K562 (cell line): ENCODE measurements around the gene CLIC1. TPM values are rescaled to one million over a fixed set of nuclear protein-coding genes. Genes with fewer than 3 reads are reported as not detected.
A peak's percentile ranks its signal among the peaks of the same experiment; 100 is the strongest.

Experiments used
- ARID2 ChIP-seq: fragments of 450-650 bp; IDR thresholded peaks from 2 replicates; pipeline ENCODE4 v1.6.1; 2017; ENCODE audit warnings: antibody characterized with exemption, mild to moderate bottlenecking
- CCNT2 ChIP-seq: IDR thresholded peaks from 2 replicates; pipeline ENCODE4 v1.6.1; 2011; ENCODE audit warnings: borderline replicate concordance, low read depth, mild to moderate bottlenecking, moderate library complexity, mixed read lengths, low read length; ENCODE audit not compliant: insufficient read length; ENCODE audit errors: extremely low read depth
- CHD4 ChIP-seq: fragments of 200-600 bp; sonication (generic); IDR thresholded peaks from 3 replicates; pipeline ENCODE4 v1.6.1; 2012; ENCODE audit warnings: low read depth, mild to moderate bottlenecking, mixed read lengths, low read length, inconsistent platforms; ENCODE audit not compliant: insufficient read depth, insufficient replicate concordance, poor library complexity, severe bottlenecking
- EP400 ChIP-seq: fragments of 450-650 bp; IDR thresholded peaks from 2 replicates; pipeline ENCODE4 v1.6.1; 2017; ENCODE audit warnings: antibody characterized with exemption, mild to moderate bottlenecking, moderate library complexity
- polyA plus RNA-seq, 8 experiments: library from polyadenylated mRNA; depleted of rRNA in 4 of 8; stranded (reverse) in 5 of 8; unstranded in 3 of 8; fragments of >200 nt; fragmentation: Nextera tagmentation in 2 of 8; fragmentation: Illumina TruSeq in 1 of 8; extraction: Ambion mirVana in 2 of 8; extraction: Trizol in 1 of 8; gene quantifications; 2 replicates each; pipeline versions ENCODE4 v1.2.1 to v1.2.3, GENCODE V29; 2011 to 2014; ENCODE audit warnings: inconsistent platforms in 1 of 8, missing spikeins in 1 of 8
- total RNA-seq, 7 experiments: library from RNA; depleted of rRNA in 6 of 7; stranded (reverse); fragments of >200 nt in 6 of 7; fragmentation: Illumina TruSeq in 2 of 7; extraction: Trizol in 2 of 7; gene quantifications; 2 replicates each; pipeline versions ENCODE4 v1.2.1 to v1.2.3, GENCODE V29; 2011 to 2021; ENCODE audit warnings: low replicate concordance in 1 of 7
- TF ChIP-seq, protein P1 (sequence below): fragments of 250-450 bp; sonication (Bioruptor Pico); IDR thresholded peaks from 2 replicates; pipeline ENCODE4 v1.4.0; 2020; ENCODE audit warnings: borderline replicate concordance
- TF ChIP-seq, protein P2 (sequence below): sonication (generic); formaldehyde crosslinking; IDR thresholded peaks from 2 replicates; pipeline ENCODE4 v1.8.0; 2022; ENCODE audit warnings: missing genetic modification reagents, mild to moderate bottlenecking, borderline replicate concordance
- TF ChIP-seq, protein P3 (sequence below): fragments of 450-650 bp; IDR thresholded peaks from 2 replicates; pipeline ENCODE4 v1.6.1; 2016; ENCODE audit warnings: mild to moderate bottlenecking, moderate library complexity
- TF ChIP-seq, protein P4 (sequence below): fragments of 450-650 bp; IDR thresholded peaks from 2 replicates; pipeline ENCODE4 v1.6.1; 2016; ENCODE audit warnings: antibody characterized with exemption

The CLIC1 gene
- total and polyA plus RNA-seq, 9 of the 15 experiments (the other 6 are each of a cell fraction or from before 2014, with no cell fraction given), result 1,267 to 2,419 (median 1,808) TPM

DNA sequence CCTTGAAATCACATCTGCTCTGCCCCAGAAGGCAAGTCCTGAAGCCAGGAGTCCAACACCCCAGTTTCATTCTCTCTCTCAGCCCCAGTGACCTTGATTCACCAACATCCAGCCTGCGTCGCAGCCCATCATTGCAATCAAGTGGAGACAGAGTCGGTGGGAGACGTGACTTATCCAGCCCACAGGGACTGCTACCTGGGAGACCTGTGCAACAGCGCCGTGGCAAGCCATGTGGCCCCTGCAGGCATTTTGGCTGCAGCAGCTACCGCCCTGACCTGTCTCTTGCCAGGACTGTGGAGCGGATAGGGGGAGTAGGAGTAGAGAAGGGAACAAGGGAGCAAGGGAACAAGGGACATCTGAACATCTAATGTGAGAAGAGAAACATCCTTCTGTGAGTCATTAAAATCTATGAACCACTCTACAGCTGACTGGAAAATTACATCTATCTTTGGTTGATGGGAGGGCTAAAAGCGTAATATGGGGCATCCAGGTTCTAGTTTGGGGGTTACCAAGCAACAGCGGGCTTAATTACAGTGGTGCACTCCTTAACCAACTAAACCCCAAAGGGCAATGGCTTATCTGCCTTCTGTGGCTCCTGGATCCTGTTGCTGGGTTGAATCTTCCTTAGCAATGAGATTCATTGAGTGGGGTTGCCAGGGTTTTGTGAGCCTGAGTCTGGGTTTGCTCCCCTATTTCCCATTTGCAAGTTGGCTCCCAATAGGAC, 18.7 kb downstream of the CLIC1 start (continued):
- TF ChIP-seq, protein P1, sequence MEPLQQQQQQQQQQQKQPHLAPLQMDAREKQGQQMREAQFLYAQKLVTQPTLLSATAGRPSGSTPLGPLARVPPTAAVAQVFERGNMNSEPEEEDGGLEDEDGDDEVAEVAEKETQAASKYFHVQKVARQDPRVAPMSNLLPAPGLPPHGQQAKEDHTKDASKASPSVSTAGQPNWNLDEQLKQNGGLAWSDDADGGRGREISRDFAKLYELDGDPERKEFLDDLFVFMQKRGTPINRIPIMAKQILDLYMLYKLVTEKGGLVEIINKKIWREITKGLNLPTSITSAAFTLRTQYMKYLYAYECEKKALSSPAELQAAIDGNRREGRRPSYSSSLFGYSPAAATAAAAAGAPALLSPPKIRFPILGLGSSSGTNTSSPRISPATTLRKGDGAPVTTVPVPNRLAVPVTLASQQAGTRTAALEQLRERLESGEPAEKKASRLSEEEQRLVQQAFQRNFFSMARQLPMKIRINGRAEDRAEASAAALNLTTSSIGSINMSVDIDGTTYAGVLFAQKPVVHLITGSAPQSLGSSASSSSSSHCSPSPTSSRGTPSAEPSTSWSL (CRISPR knock-in tag), result 0 out of 2 replicates have a peak, but pooled peaks have one; percentile 9
- TF ChIP-seq, protein P2, sequence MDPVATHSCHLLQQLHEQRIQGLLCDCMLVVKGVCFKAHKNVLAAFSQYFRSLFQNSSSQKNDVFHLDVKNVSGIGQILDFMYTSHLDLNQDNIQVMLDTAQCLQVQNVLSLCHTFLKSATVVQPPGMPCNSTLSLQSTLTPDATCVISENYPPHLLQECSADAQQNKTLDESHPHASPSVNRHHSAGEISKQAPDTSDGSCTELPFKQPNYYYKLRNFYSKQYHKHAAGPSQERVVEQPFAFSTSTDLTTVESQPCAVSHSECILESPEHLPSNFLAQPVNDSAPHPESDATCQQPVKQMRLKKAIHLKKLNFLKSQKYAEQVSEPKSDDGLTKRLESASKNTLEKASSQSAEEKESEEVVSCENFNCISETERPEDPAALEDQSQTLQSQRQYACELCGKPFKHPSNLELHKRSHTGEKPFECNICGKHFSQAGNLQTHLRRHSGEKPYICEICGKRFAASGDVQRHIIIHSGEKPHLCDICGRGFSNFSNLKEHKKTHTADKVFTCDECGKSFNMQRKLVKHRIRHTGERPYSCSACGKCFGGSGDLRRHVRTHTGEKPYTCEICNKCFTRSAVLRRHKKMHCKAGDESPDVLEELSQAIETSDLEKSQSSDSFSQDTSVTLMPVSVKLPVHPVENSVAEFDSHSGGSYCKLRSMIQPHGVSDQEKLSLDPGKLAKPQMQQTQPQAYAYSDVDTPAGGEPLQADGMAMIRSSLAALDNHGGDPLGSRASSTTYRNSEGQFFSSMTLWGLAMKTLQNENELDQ, result peak; percentile 70; the same call in 1 of the 2 replicates
- TF ChIP-seq ARID2 (peak; percentile 70; the same call in 1 of the 2 replicates), CCNT2 (peak; percentile 22), EP400 (peak; percentile 50; the same call in 1 of the 2 replicates), CHD4 (no peak)
- TF ChIP-seq, protein P3, sequence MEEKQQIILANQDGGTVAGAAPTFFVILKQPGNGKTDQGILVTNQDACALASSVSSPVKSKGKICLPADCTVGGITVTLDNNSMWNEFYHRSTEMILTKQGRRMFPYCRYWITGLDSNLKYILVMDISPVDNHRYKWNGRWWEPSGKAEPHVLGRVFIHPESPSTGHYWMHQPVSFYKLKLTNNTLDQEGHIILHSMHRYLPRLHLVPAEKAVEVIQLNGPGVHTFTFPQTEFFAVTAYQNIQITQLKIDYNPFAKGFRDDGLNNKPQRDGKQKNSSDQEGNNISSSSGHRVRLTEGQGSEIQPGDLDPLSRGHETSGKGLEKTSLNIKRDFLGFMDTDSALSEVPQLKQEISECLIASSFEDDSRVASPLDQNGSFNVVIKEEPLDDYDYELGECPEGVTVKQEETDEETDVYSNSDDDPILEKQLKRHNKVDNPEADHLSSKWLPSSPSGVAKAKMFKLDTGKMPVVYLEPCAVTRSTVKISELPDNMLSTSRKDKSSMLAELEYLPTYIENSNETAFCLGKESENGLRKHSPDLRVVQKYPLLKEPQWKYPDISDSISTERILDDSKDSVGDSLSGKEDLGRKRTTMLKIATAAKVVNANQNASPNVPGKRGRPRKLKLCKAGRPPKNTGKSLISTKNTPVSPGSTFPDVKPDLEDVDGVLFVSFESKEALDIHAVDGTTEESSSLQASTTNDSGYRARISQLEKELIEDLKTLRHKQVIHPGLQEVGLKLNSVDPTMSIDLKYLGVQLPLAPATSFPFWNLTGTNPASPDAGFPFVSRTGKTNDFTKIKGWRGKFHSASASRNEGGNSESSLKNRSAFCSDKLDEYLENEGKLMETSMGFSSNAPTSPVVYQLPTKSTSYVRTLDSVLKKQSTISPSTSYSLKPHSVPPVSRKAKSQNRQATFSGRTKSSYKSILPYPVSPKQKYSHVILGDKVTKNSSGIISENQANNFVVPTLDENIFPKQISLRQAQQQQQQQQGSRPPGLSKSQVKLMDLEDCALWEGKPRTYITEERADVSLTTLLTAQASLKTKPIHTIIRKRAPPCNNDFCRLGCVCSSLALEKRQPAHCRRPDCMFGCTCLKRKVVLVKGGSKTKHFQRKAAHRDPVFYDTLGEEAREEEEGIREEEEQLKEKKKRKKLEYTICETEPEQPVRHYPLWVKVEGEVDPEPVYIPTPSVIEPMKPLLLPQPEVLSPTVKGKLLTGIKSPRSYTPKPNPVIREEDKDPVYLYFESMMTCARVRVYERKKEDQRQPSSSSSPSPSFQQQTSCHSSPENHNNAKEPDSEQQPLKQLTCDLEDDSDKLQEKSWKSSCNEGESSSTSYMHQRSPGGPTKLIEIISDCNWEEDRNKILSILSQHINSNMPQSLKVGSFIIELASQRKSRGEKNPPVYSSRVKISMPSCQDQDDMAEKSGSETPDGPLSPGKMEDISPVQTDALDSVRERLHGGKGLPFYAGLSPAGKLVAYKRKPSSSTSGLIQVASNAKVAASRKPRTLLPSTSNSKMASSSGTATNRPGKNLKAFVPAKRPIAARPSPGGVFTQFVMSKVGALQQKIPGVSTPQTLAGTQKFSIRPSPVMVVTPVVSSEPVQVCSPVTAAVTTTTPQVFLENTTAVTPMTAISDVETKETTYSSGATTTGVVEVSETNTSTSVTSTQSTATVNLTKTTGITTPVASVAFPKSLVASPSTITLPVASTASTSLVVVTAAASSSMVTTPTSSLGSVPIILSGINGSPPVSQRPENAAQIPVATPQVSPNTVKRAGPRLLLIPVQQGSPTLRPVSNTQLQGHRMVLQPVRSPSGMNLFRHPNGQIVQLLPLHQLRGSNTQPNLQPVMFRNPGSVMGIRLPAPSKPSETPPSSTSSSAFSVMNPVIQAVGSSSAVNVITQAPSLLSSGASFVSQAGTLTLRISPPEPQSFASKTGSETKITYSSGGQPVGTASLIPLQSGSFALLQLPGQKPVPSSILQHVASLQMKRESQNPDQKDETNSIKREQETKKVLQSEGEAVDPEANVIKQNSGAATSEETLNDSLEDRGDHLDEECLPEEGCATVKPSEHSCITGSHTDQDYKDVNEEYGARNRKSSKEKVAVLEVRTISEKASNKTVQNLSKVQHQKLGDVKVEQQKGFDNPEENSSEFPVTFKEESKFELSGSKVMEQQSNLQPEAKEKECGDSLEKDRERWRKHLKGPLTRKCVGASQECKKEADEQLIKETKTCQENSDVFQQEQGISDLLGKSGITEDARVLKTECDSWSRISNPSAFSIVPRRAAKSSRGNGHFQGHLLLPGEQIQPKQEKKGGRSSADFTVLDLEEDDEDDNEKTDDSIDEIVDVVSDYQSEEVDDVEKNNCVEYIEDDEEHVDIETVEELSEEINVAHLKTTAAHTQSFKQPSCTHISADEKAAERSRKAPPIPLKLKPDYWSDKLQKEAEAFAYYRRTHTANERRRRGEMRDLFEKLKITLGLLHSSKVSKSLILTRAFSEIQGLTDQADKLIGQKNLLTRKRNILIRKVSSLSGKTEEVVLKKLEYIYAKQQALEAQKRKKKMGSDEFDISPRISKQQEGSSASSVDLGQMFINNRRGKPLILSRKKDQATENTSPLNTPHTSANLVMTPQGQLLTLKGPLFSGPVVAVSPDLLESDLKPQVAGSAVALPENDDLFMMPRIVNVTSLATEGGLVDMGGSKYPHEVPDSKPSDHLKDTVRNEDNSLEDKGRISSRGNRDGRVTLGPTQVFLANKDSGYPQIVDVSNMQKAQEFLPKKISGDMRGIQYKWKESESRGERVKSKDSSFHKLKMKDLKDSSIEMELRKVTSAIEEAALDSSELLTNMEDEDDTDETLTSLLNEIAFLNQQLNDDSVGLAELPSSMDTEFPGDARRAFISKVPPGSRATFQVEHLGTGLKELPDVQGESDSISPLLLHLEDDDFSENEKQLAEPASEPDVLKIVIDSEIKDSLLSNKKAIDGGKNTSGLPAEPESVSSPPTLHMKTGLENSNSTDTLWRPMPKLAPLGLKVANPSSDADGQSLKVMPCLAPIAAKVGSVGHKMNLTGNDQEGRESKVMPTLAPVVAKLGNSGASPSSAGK, result no peak
- TF ChIP-seq, protein P4, sequence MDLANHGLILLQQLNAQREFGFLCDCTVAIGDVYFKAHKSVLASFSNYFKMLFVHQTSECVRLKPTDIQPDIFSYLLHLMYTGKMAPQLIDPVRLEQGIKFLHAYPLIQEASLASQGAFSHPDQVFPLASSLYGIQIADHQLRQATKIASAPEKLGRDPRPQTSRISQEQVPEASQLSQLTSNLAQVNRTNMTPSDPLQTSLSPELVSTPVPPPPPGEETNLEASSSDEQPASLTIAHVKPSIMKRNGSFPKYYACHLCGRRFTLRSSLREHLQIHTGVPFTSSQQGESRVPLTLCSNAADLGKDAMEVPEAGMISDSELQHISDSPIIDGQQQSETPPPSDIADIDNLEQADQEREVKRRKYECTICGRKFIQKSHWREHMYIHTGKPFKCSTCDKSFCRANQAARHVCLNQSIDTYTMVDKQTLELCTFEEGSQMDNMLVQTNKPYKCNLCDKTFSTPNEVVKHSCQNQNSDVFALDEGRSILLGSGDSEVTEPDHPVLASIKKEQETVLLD, result peak; percentile 77; the same call in 1 of the 2 replicates
